HepG2 (cell line): ENCODE results near the gene BBOX1. TPM values are rescaled to one million over a fixed set of nuclear protein-coding genes. Genes with fewer than 3 reads are reported as not detected.

Source experiments
- ATAC-seq: fragments of 200-7000 bp; cut with Tn5 transposase; 3 replicates; pipeline ENCODE4 v1.9.1; 2020; ENCODE audit warnings: mild to moderate bottlenecking, moderate library complexity
- BruUV-seq: library from RNA; stranded (reverse); fragments of 400-500 nt; replicated peaks from 2 replicates; lab custom pipeline; 2021; lab: Mats Ljungman, UMichigan
- CTCF ChIA-PET: fragments of 300-600 bp; formaldehyde crosslinking; extraction: SDS; loops from one replicate; lab custom pipeline; 2021; ENCODE audit warnings: low total read pairs, inconsistent platforms, low intra/inter-chr PET ratio; lab: Yijun Ruan, JAX
- POLR2A ChIA-PET: fragments of 350-600 bp; sonication (Branson Sonifier 250); formaldehyde crosslinking; loops from one replicate; lab custom pipeline; 2020; ENCODE audit warnings: antibody characterized with exemption, inconsistent platforms; lab: Yijun Ruan, JAX
- DNase-seq: peaks from one replicate; pipeline ENCODE4 v3.0.0-alpha.2; 2015; ENCODE audit warnings: low spot score
- FAIRE-seq: peaks from 3 replicates; lab custom pipeline; 2011; peaks lifted over from hg19 to GRCh38; lab: Jason Lieb, UNC
- H2AFZ ChIP-seq: one replicate; pipeline ENCODE4 v1.6.1; 2011; ENCODE audit warnings: low read length, inconsistent platforms
- H3K27ac ChIP-seq: fragments of 300-600 bp; 3 replicates; pipeline ENCODE4 v1.8.0; 2011; ENCODE audit warnings: mixed run types, mild to moderate bottlenecking, mixed read lengths, low read length, inconsistent platforms; ENCODE audit not compliant: insufficient read depth; ENCODE audit errors: extremely low read length
- H3K27me3 ChIP-seq, 2 experiments: fragments of 200-600 bp in 1 of 2; 2 replicates in 1 of 2; 3 replicates in 1 of 2; pipeline versions ENCODE4 v1.6.0 to v1.8.0; 2011; ENCODE audit warnings: low read length in 2 of 2, mild to moderate bottlenecking in 2 of 2, moderate library complexity in 2 of 2, inconsistent platforms in 1 of 2; ENCODE audit not compliant: insufficient read depth in 2 of 2, control insufficient read depth in 1 of 2
- H3K36me3 ChIP-seq, 2 experiments: fragments of 200-600 bp in 1 of 2; replicated peaks in 1 of 2; 2 replicates in 1 of 2; 3 replicates in 1 of 2; pipeline versions ENCODE4 v1.5.1 to v1.8.0; 2011; ENCODE audit warnings: low read length in 2 of 2, inconsistent platforms in 1 of 2; ENCODE audit not compliant: insufficient read depth in 2 of 2, control insufficient read depth in 1 of 2
- H3K4me1 ChIP-seq: 2 replicates; pipeline ENCODE4 v1.5.1; 2012; ENCODE audit warnings: low read length, inconsistent platforms; ENCODE audit not compliant: insufficient read depth
- H3K4me2 ChIP-seq: 2 replicates; pipeline ENCODE4 v1.6.0; 2011; ENCODE audit warnings: low read depth, low read length, inconsistent platforms
- H3K4me3 ChIP-seq, 3 experiments: fragments of 200-600 bp in 1 of 3; sonication (generic), shearing (Covaris generic) in 1 of 3; replicated peaks in 1 of 3; 2 replicates each; pipeline ENCODE4 v1.5.1; 2011 to 2016; ENCODE audit warnings: low read length in 3 of 3, inconsistent platforms in 2 of 3, low read depth in 2 of 3, mild to moderate bottlenecking in 2 of 3, control low read depth in 1 of 3, mixed read lengths in 1 of 3; ENCODE audit not compliant: insufficient read depth in 1 of 3
- H3K79me2 ChIP-seq: one replicate; pipeline ENCODE4 v1.6.1; 2011; ENCODE audit warnings: low read length, inconsistent platforms; ENCODE audit not compliant: insufficient read depth
- H3K9ac ChIP-seq: 2 replicates; pipeline ENCODE4 v1.6.0; 2011; ENCODE audit warnings: mild to moderate bottlenecking, low read depth, low read length, inconsistent platforms; ENCODE audit not compliant: insufficient read depth
- H3K9me3 ChIP-seq: 2 replicates; pipeline ENCODE4 v1.5.1; 2012; ENCODE audit warnings: mild to moderate bottlenecking, low read length
- H4K20me1 ChIP-seq: 2 replicates; pipeline ENCODE4 v1.6.0; 2011; ENCODE audit warnings: inconsistent platforms, mild to moderate bottlenecking, low read length, moderate library complexity; ENCODE audit not compliant: insufficient read depth
- AKAP8 ChIP-seq: sonication (generic); formaldehyde crosslinking; IDR thresholded peaks from 2 replicates; pipeline ENCODE4 v1.5.1; 2020; ENCODE audit warnings: mild to moderate bottlenecking, missing genetic modification reagents
- CTCF ChIP-seq: sonication (generic); formaldehyde crosslinking; IDR thresholded peaks from 2 replicates; pipeline ENCODE4 v1.5.0; 2020; ENCODE audit warnings: mild to moderate bottlenecking, missing genetic modification reagents, moderate library complexity
- FOXP4 ChIP-seq: sonication (generic); formaldehyde crosslinking; IDR thresholded peaks from 2 replicates; pipeline ENCODE4 v1.4.0; 2020; ENCODE audit warnings: missing genetic modification reagents
- IKZF1 ChIP-seq: fragments of 450-650 bp; IDR thresholded peaks from 2 replicates; pipeline ENCODE4 v1.7.1; 2016
- KDM5A ChIP-seq: fragments of 200-600 bp; sonication (generic); IDR thresholded peaks from 2 replicates; pipeline ENCODE4 v1.7.0; 2018; ENCODE audit warnings: antibody characterized with exemption, mild to moderate bottlenecking, low read length, borderline replicate concordance
- MIXL1 ChIP-seq: IDR thresholded peaks from 2 replicates; pipeline ENCODE4 v1.6.1; 2016
- MTA3 ChIP-seq: sonication (generic); formaldehyde crosslinking; IDR thresholded peaks from 2 replicates; pipeline ENCODE4 v1.4.0; 2020; ENCODE audit warnings: missing genetic modification reagents
- NR2F2 ChIP-seq: IDR thresholded peaks from 2 replicates; pipeline ENCODE4 v1.6.1; 2012; ENCODE audit warnings: low read depth, inconsistent platforms, borderline replicate concordance
- RAD21 ChIP-seq: fragments of 450-650 bp; formaldehyde crosslinking; IDR thresholded peaks from 2 replicates; pipeline ENCODE4 v1.5.0; 2020; ENCODE audit warnings: mild to moderate bottlenecking
- SMAD9 ChIP-seq: sonication (generic); formaldehyde crosslinking; IDR thresholded peaks from 2 replicates; pipeline ENCODE4 v1.5.1; 2020; ENCODE audit warnings: mild to moderate bottlenecking, missing genetic modification reagents
- SNRNP70 ChIP-seq: fragments of 200-400 bp; formaldehyde crosslinking; IDR thresholded peaks from 2 replicates; pipeline ENCODE4 v1.6.1; 2017; ENCODE audit warnings: mild to moderate bottlenecking, low read depth, low read length, moderate library complexity
- SP5 ChIP-seq: IDR thresholded peaks from 2 replicates; pipeline ENCODE4 v1.6.1; 2016; ENCODE audit warnings: low read depth, borderline replicate concordance
- STAG1 ChIP-seq: sonication (generic); formaldehyde crosslinking; IDR thresholded peaks from 2 replicates; pipeline ENCODE4 v1.4.0; 2020; ENCODE audit warnings: missing genetic modification reagents
- TRIM22 ChIP-seq: fragments of 450-650 bp; IDR thresholded peaks from 2 replicates; pipeline ENCODE4 v1.6.1; 2017
- ZMYM3 ChIP-seq: sonication (generic); formaldehyde crosslinking; IDR thresholded peaks from 2 replicates; pipeline ENCODE4 v1.5.1; 2020; ENCODE audit warnings: mild to moderate bottlenecking, missing genetic modification reagents
- ZNF20 ChIP-seq: sonication (generic); formaldehyde crosslinking; IDR thresholded peaks from 2 replicates; pipeline ENCODE4 v1.4.0; 2020; ENCODE audit warnings: mild to moderate bottlenecking, moderate library complexity, missing genetic modification reagents
- ZNF337 ChIP-seq: sonication (generic); formaldehyde crosslinking; IDR thresholded peaks from 2 replicates; pipeline ENCODE4 v1.5.1; 2020; ENCODE audit warnings: missing genetic modification reagents, low read depth, mild to moderate bottlenecking, borderline replicate concordance
- ZNF382 ChIP-seq: sonication (generic); formaldehyde crosslinking; IDR thresholded peaks from 2 replicates; pipeline ENCODE4 v1.5.0; 2020; ENCODE audit warnings: missing genetic modification reagents, mild to moderate bottlenecking, borderline replicate concordance
- ZNF496 ChIP-seq: sonication (generic); formaldehyde crosslinking; IDR thresholded peaks from 2 replicates; pipeline ENCODE4 v1.8.1; 2023; ENCODE audit warnings: mild to moderate bottlenecking, moderate library complexity, missing genetic modification reagents; ENCODE audit not compliant: insufficient replicate concordance
- ZNF792 ChIP-seq: IDR thresholded peaks from 2 replicates; pipeline ENCODE4 v1.6.1; 2016
- ZSCAN25 ChIP-seq: sonication (generic); formaldehyde crosslinking; IDR thresholded peaks from 2 replicates; pipeline ENCODE4 v1.8.0; 2022; ENCODE audit warnings: mild to moderate bottlenecking, missing genetic modification reagents
- WGBS: methylation state at CpG from one replicate; pipeline ENCODE4 v1.1.6; 2017; ENCODE audit warnings: low lambda C conversion rate; 5-methylcytosine and 5-hydroxymethylcytosine counted together
- in situ Hi-C: cut with HindIII; loops from 2 replicates; pipeline ENCODE4 v1.10.0; 2017; ENCODE audit warnings: low pct_unique_long_range_greater_than_20kb; ENCODE audit not compliant: extremely low pct_ligation_motif_present
- intact Hi-C: fragments of 100-400 bp; cut with micrococcal nuclease; formaldehyde crosslinking; loops from one replicate; pipeline ENCODE4 v1.10.0; 2022; ENCODE audit not compliant: unreplicated experiment
- polyA plus RNA-seq, 8 experiments: library from polyadenylated mRNA; depleted of rRNA in 3 of 8; stranded (reverse) in 7 of 8; unstranded in 1 of 8; fragments of >200 nt; fragmentation: Illumina TruSeq in 4 of 8; extraction: Trizol in 4 of 8; gene quantifications; 2 replicates each; pipeline versions ENCODE4 v1.2.1 to v1.2.3, GENCODE V29; 2011 to 2016; ENCODE audit warnings: low read depth in 4 of 8, missing spikeins in 1 of 8, mixed read lengths in 1 of 8; ENCODE audit not compliant: insufficient read depth in 1 of 8
- total RNA-seq, 5 experiments: library from RNA; depleted of rRNA; stranded (reverse); fragments of >200 nt; fragmentation: Illumina TruSeq; extraction: Trizol; gene quantifications; 2 replicates each; pipeline ENCODE4 v1.2.3, GENCODE V29; 2016; ENCODE audit warnings: low read depth in 1 of 5

The BBOX1 gene
- total and polyA plus RNA-seq, 2 of the 13 experiments (the other 11 are each of a cell fraction or from before 2014, with no cell fraction given), result not detected

- no TSS peak for BruUV-seq
- intact Hi-C loops, result loop anchor here (1.0 to 10.0 kb wide), 4 partner anchors 114 to 634 kb away; partner anchors contain the start of gene BBOX1
- POLR2A ChIA-PET, result no interaction called here
- TF ChIP-seq ZNF20 (CRISPR knock-in tag) (no peak), SNRNP70 (no peak), STAG1 (CRISPR knock-in tag) (peak; percentile 93), ZMYM3 (CRISPR knock-in tag) (no peak), ZNF496 (CRISPR knock-in tag) (no peak), RAD21 (CRISPR knock-in tag) (peak; percentile 75), ZSCAN25 (no peak), ZNF337 (no peak), KDM5A (no peak), TRIM22 (no peak), SP5 (CRISPR knock-in tag) (no peak), NR2F2 (no peak), SMAD9 (CRISPR knock-in tag) (no peak), CTCF (CRISPR knock-in tag) (peak; percentile 79), FOXP4 (no peak), ZNF792 (no peak), IKZF1 (no peak), MTA3 (CRISPR knock-in tag) (no peak), AKAP8 (CRISPR knock-in tag) (no peak), ZNF382 (CRISPR knock-in tag) (no peak), MIXL1 (CRISPR knock-in tag) (0 out of 2 replicates have a peak, but pooled peaks have one; percentile 39)
Observed at GRCh38 chr11:27158456-27159334, 118.1 kb downstream of the BBOX1 start.

More at GRCh38 chr11:27158456-27159334, 118.1 kb downstream of the BBOX1 start:
- no peak overlapping the region for H2AFZ ChIP-seq
- no peaks in the 10 kb centered on the region for H3K36me3 ChIP-seq
- no peaks in the 10 kb centered on the region for H4K20me1 ChIP-seq
- peak; percentile 92 for ATAC-seq
- peak; percentile 63 for FAIRE-seq
- no peaks in the 10 kb centered on the region for H3K27me3 ChIP-seq
- H3K4me1 ChIP-seq, result no peaks in the 10 kb centered on the region
- in situ Hi-C loops, result loop anchor here (5.0 to 25.0 kb wide), 2 partner anchors 401 to 871 kb away; no protein-coding TSS in a partner anchor
- no peak overlapping the region for H3K9ac ChIP-seq
- no peak overlapping the region for H3K27ac ChIP-seq
- H3K79me2 ChIP-seq, result no peaks in the 10 kb centered on the region
- H3K4me2 ChIP-seq, result no peak overlapping the region
- peak; percentile 69 for DNase-seq
- CTCF ChIA-PET, result interaction anchor here (0.8 to 2.8 kb wide), 5 partner anchors 119 to 862 kb away, joined by 3 to 53 read pairs (median 5); no protein-coding TSS in a partner anchor
- 14% methylated on average over 10 of the region's 10 CpGs for WGBS
- H3K4me3 ChIP-seq, result no peak overlapping the region
- H3K9me3 ChIP-seq, result no peaks in the 10 kb centered on the region
